Spinal cord (tissue), 10 donors: ENCODE results near the gene FBXW11. TPM values are rescaled to one million over a fixed set of nuclear protein-coding genes. Genes with fewer than 3 reads are reported as not detected.
"Not testable (repeated sequence)": the region's sequence is repeated elsewhere in the genome, so short reads cannot be mapped to it uniquely, and the experiment has no call there.

Experiments
- DNase-seq, 6 donors: peaks; one replicate each; pipeline versions ENCODE4 v3.0.0 to v3.0.0-alpha.2; 2013 to 2015; ENCODE audit warnings: low spot score in 6 of 6, low read depth in 4 of 6
- H3K27ac ChIP-seq: one replicate; pipeline ENCODE4 v1.5.1; 2013; ENCODE audit warnings: low read depth, low read length, control low read depth
- H3K27me3 ChIP-seq: one replicate; pipeline ENCODE4 v1.6.1; 2013; ENCODE audit warnings: low read length; ENCODE audit not compliant: control insufficient read depth, insufficient read depth
- H3K36me3 ChIP-seq: one replicate; pipeline ENCODE4 v1.6.1; 2013; ENCODE audit warnings: low read length; ENCODE audit not compliant: control insufficient read depth, insufficient read depth
- H3K4me1 ChIP-seq: one replicate; pipeline ENCODE4 v1.6.1; 2013; ENCODE audit warnings: low read length; ENCODE audit not compliant: control insufficient read depth, insufficient read depth
- H3K4me3 ChIP-seq: one replicate; pipeline ENCODE4 v1.5.1; 2013; ENCODE audit warnings: low read depth, low read length, control low read depth
- H3K9me3 ChIP-seq: one replicate; pipeline ENCODE4 v1.6.1; 2013; ENCODE audit warnings: low read length; ENCODE audit not compliant: control insufficient read depth, insufficient read depth
- WGBS: methylation state at CpG from one replicate; pipeline ENCODE4 v1.1.5; 2013; ENCODE audit warnings: missing lambda C conversion rate; ENCODE audit not compliant: insufficient coverage; 5-methylcytosine and 5-hydroxymethylcytosine counted together
- polyA plus RNA-seq, 2 donors: library from polyadenylated mRNA; unstranded; fragments of 120-200 nt; gene quantifications; one replicate each; pipeline ENCODE4 v1.2.1, GENCODE V29; 2013; ENCODE audit not compliant: insufficient read length in 2 of 2
- total RNA-seq, 2 donors: library from RNA; depleted of rRNA in 1 of 2; stranded (reverse); fragments of 120-200 nt in 1 of 2; fragments of >200 nt in 1 of 2; gene quantifications; one replicate each; pipeline versions ENCODE4 v1.2.3 to v1.2.4, GENCODE V29; 2013 to 2014
- donor health status: healthy.

Gene FBXW11
- total and polyA plus RNA-seq, 4 donors, result 72.1 to 135 (median 87.1) TPM

DNA sequence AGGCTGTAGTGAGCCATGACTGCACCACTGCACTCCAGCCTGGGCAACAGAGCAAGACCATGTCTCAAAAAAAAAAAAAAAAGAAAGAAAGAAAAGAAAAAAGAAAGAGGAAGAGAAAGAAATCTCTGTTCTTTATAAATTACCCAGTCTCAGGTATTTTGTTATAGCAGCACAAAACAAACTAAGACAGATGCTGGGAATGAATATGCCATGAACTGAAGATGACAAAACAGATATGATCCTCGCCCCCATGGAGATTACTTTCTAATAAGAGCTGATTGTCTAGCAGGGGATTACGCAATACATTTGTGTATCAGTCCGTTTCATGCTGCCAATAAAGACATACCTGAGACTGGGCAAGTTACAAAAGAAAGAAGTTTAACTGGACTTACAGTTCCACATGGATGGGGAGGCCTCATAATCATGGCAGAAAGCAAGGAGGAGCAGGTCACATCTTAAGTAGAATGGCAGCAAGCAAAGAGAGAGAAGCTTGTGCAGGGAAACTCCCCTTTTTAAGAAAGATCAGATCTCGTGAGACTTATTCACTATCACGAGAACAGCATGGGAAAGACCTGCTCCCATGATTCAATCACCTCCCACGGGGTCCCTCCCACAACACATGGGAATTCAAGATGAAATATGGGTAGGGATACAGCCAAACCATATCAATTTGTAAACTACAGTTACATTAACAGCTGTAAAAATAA, 29.0 kb downstream of the FBXW11 start:
- H3K36me3 ChIP-seq, H3K4me1 ChIP-seq, H3K9me3 ChIP-seq, H3K4me3 ChIP-seq, DNase-seq, H3K27ac ChIP-seq, H3K27me3 ChIP-seq: not testable (repeated sequence)
- 94% methylated on average over 3 of the region's 6 CpGs for WGBS

DNA sequence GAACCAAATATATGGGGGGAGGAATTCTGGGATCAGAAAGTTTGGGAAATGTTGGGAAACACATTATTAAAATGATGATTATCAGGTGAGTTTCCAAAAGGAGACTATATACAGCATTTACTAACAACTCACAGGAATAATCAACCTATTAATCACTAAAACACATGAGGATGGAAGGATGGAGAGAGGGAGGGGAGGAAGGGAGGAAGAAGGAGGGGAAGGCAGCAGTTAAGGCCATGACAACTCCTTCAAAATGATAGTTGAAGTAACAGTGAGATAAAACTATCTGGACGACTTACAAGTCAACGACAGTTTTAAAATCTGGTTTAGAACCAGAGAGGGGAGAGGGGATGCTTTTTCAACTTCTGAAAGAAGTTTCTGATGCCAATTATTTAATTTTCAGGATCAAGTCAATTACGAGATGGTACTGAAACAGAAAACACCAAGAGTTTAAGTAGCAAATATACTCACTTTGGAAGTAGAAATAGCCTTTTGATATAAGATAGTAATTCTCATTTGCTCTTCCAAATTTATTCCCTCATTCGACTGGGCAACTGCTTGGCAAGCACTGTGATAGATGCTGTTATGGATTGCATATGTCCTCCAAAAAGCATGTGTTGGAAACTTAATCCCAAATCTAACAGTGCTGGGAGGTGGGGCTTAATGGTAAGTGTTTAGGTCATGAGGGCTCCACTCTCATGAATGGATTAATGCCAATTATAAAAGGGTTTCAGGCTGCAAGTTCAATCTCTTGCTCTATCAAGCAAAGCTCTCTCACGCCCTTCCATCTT, 30.4 kb downstream of the FBXW11 start:
- H3K27ac ChIP-seq, result no peak overlapping the region
- no peak overlapping the region for H3K4me3 ChIP-seq
- WGBS, result 100% methylated on average over 1 of the region's 5 CpGs
- DNase-seq, result no peak
- no peaks in the 10 kb centered on the region for H3K4me1 ChIP-seq
- H3K36me3 ChIP-seq, result no peaks in the 10 kb centered on the region
- H3K9me3 ChIP-seq, result peaks cover 4% of the 10 kb centered on the region
- no peaks in the 10 kb centered on the region for H3K27me3 ChIP-seq

DNA sequence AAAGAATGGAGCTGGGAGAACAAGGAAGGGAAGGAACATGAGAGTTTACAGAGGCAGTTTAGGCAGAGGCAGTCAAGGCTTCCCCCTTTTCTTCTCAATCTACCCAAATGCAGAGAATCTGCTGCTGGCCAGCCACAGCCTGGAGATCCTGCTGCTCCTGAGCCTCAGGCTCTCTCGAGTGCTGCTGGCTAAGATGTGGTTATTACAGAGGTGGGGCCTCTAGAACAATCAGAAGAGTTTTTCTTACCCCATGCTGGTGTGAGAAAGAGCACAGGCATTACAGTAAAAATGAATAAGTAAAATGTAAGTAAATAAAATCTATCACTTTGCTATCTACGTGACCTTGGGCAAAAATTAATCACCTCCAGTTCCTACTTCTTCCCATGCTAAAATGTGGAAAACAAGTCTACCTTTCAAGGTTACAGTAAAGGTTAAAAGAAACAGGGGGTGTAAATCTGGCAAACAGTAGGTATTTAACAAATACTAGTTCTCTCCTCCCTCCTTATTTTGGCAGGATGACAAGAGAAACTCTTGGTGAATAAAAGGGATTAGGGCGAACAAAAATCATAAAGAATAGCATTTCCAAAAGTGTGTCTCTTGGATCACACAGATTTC, 31.1 kb downstream of the FBXW11 start:
- Histone ChIP-seq H3K9me3 (peaks cover 4% of the 10 kb centered on the region), H3K4me1 (no peaks in the 10 kb centered on the region), H3K36me3 (no peaks in the 10 kb centered on the region), H3K4me3 (no peak overlapping the region), H3K27ac (no peak overlapping the region), H3K27me3 (no peaks in the 10 kb centered on the region)
- DNase-seq, result peak in 1 of 6 donors; percentile 35
- WGBS, result no CpG with 5 or more reads among the region's 3 CpGs

DNA sequence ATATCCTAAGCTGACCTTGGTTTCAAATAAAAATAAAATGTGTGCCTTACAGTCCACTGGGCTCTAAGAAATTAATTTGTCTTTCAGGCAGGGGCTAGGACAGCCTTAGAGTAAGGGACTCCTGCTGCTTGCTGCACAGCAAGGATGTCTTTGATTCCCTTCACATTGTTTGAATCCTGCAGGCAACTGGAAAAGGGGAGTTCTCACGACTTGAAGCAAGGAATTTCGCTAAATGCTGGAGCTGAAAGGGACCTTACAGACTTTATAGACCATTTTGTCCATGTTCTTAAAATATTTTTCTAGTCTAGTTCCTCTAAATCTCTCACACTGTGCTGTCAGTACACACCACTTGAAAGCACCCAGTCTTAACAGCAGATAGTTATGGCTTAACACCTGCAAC, 35.6 kb downstream of the FBXW11 start:
- Histone ChIP-seq H3K9me3 (no peaks in the 10 kb centered on the region), H3K4me3 (no peak overlapping the region), H3K27ac (no peak overlapping the region), H3K27me3 (no peaks in the 10 kb centered on the region), H3K4me1 (no peaks in the 10 kb centered on the region), H3K36me3 (no peaks in the 10 kb centered on the region)
- 83% methylated on average over 1 of the region's 2 CpGs for WGBS
- DNase-seq, result peak in 2 of 6 donors; percentile 16 to 47

DNA sequence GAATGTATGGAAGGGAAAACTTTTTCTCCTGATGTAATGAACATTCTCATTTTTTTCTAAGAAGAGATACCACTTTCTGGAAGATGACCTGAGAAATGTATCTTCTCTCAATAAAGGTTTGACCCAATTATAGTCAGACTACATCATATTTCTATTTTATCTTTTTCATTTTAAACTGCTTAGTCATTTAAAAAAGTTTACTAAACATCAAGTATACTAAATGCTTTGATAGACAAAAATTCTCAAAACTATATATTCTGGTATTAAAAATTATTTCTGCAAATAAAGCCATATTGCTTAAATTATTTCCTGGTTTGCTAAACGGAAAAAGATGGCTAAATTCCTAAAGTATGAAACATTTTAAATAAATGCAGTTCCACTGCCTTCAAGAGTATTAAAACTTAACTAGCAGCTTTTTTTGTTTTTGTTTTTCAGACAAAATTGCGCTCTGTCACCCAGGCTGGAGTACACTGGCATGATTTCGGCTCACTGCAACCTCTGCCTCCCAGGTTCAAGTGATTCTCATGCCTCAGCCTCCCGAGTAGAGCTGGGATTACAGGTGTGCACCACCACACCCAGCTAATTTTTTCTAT, 37.1 kb downstream of the FBXW11 start:
- no peak overlapping the region for H3K27ac ChIP-seq
- H3K4me3 ChIP-seq, result no peak overlapping the region
- H3K36me3 ChIP-seq, result no peaks in the 10 kb centered on the region
- 97% methylated on average over 3 of the region's 4 CpGs for WGBS
- H3K4me1 ChIP-seq, result no peaks in the 10 kb centered on the region
- H3K27me3 ChIP-seq, result no peaks in the 10 kb centered on the region
- no peaks in the 10 kb centered on the region for H3K9me3 ChIP-seq
- no peak for DNase-seq

DNA sequence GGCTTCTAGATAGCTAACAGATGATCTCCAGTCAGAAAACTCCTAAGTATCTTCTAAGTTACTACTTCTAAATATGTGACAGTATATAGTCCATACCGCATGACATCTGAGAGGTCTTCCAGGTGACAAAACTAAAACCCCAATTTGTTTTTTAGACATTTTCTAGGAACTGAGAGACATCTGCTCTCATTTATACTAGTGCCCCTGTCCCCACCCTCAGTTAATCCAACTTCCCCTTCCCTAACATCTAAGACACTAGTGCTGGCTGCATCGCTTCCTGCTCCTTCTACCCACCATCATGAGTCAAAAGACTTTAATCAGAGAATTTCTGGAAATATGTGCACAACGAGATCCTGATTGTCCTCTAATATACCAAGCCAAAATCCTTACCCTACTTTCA, 37.9 kb downstream of the FBXW11 start:
- no peaks in the 10 kb centered on the region for H3K4me1 ChIP-seq
- DNase-seq, result no peak
- WGBS, result 91% methylated on average over 1 of the region's 3 CpGs
- no peak overlapping the region for H3K4me3 ChIP-seq
- H3K36me3 ChIP-seq, result no peaks in the 10 kb centered on the region
- no peaks in the 10 kb centered on the region for H3K9me3 ChIP-seq
- H3K27ac ChIP-seq, result no peak overlapping the region
- no peaks in the 10 kb centered on the region for H3K27me3 ChIP-seq

DNA sequence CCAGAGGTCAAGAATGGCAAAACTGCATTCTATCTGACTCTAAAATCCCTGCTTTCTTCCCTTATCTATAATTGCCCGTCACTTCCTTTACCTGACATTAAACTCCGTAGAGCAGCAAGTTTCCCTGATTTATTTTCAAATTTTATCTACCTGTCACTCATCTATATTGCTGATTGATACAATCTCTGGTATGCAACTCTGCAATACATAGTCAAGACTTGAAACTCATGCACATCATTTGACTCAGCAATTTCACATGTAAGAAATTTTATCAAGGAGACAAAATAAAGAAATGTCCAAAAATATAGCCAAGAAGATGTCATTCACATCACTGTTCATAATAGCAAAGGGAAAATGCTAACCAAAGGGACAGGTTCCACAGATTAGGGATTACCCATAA, 39.5 kb downstream of the FBXW11 start:
- Histone ChIP-seq H3K9me3 (no peaks in the 10 kb centered on the region), H3K36me3 (no peaks in the 10 kb centered on the region), H3K27ac (no peak overlapping the region), H3K4me1 (no peaks in the 10 kb centered on the region), H3K27me3 (no peaks in the 10 kb centered on the region), H3K4me3 (no peak overlapping the region)
- WGBS, result 83% methylated on average over 2 of the region's 2 CpGs
- no peak for DNase-seq

DNA sequence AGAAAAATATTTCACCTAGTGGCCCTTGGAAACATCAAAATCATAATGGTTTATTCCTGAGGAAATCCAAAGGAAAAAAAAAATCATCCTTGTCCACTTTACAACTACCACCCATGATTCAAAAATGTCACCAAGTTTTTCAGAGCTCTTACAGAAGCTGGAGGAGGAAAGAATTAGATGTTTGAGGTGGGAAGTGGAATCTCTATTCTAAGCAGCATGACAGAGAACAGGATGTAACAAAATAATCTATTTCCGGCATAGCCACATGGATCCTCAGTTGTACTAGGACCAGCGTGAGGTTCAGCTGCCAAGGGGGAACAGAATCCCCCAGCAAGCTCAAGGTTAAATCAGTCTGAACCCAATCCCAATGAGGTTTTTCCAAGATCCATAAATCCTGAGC, 40.2 kb downstream of the FBXW11 start:
- DNase-seq, result no peak
- Histone ChIP-seq H3K27ac (no peak overlapping the region), H3K27me3 (no peaks in the 10 kb centered on the region), H3K4me3 (no peak overlapping the region), H3K9me3 (no peaks in the 10 kb centered on the region), H3K36me3 (no peaks in the 10 kb centered on the region), H3K4me1 (no peaks in the 10 kb centered on the region)
- 60% methylated on average over 2 of the region's 2 CpGs for whole genome bisulfite sequencing

DNA sequence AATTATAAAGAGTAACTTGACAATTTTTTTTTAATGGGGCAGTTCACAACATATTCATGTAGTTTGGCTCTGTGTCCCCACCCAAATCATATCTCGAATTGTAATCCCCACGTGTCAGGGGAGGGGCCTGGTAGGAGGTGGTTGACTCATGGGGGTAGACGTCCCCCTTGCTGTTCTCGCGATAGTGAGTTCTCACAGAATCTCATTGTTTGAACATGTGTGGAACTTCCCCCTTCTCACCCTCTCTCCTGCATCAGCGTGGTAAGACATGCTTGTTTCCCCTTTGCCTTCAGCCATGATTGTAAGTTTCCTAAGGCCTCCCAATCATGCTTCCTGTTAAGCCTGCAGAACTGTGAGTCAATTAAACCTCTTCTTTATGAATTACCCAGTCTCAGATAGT, 40.7 kb downstream of the FBXW11 start:
- Histone ChIP-seq H3K4me1 (no peaks in the 10 kb centered on the region), H3K4me3 (no peak overlapping the region), H3K36me3 (no peaks in the 10 kb centered on the region), H3K27me3 (no peaks in the 10 kb centered on the region), H3K9me3 (no peaks in the 10 kb centered on the region), H3K27ac (no peak overlapping the region)
- WGBS, result 44% methylated on average over 4 of the region's 6 CpGs
- DNase-seq, result no peak
